H9 (cell line): ENCODE measurements around the gene TESPA1. TPM values are rescaled to one million over a fixed set of nuclear protein-coding genes. Genes with fewer than 3 reads are reported as not detected.

Experiments used
- DNase-seq: peaks from one replicate; pipeline ENCODE4 v3.0.0-alpha.2; 2017
- H2AFZ ChIP-seq: one replicate; pipeline ENCODE4 v1.6.1; 2013; ENCODE audit warnings: mild to moderate bottlenecking, low read length, control low read depth, moderate library complexity
- H2AK5ac ChIP-seq: 2 replicates; pipeline ENCODE4 v1.6.1; 2013; ENCODE audit warnings: low read length, control low read depth, mixed read lengths; ENCODE audit not compliant: insufficient read length
- H2BK120ac ChIP-seq: one replicate; pipeline ENCODE4 v1.6.1; 2013; ENCODE audit warnings: low read depth, mild to moderate bottlenecking, low read length, control low read depth, inconsistent platforms; ENCODE audit not compliant: poor library complexity, severe bottlenecking
- H2BK12ac ChIP-seq: 2 replicates; pipeline ENCODE4 v1.6.1; 2013; ENCODE audit warnings: low read length, control low read depth, mixed read lengths, low read depth; ENCODE audit not compliant: insufficient read length
- H2BK15ac ChIP-seq: 2 replicates; pipeline ENCODE4 v1.6.1; 2013; ENCODE audit warnings: low read depth, low read length, control low read depth
- H2BK20ac ChIP-seq: one replicate; pipeline ENCODE4 v1.6.1; 2013; ENCODE audit warnings: low read depth, mild to moderate bottlenecking, low read length, control low read depth, inconsistent platforms; ENCODE audit not compliant: poor library complexity, severe bottlenecking
- H2BK5ac ChIP-seq: 2 replicates; pipeline ENCODE4 v1.6.1; 2013; ENCODE audit warnings: low read length, control low read depth, mixed read lengths; ENCODE audit not compliant: insufficient read length
- H3K14ac ChIP-seq: 2 replicates; pipeline ENCODE4 v1.6.1; 2013; ENCODE audit warnings: low read length, control low read depth; ENCODE audit not compliant: insufficient read depth
- H3K18ac ChIP-seq: 2 replicates; pipeline ENCODE4 v1.6.1; 2013; ENCODE audit warnings: low read depth, mild to moderate bottlenecking, mixed read lengths, low read length, control low read depth; ENCODE audit not compliant: insufficient read length
- H3K23ac ChIP-seq: 2 replicates; pipeline ENCODE4 v1.6.1; 2013; ENCODE audit warnings: low read length, control low read depth, mixed read lengths, low read depth; ENCODE audit not compliant: insufficient read length
- H3K23me2 ChIP-seq: 2 replicates; pipeline ENCODE4 v1.6.1; 2013; ENCODE audit warnings: low read depth, mild to moderate bottlenecking, mixed read lengths, low read length, control low read depth; ENCODE audit not compliant: insufficient read length, poor library complexity, severe bottlenecking
- H3K27ac ChIP-seq: 2 replicates; pipeline ENCODE4 v1.5.1; 2013; ENCODE audit warnings: low read length, control low read depth, mixed read lengths, low read depth; ENCODE audit not compliant: insufficient read length
- H3K27me3 ChIP-seq: 2 replicates; pipeline ENCODE4 v1.6.1; 2013; ENCODE audit warnings: low read length, control low read depth, inconsistent platforms; ENCODE audit not compliant: insufficient read depth
- H3K4ac ChIP-seq: 2 replicates; pipeline ENCODE4 v1.6.1; 2013; ENCODE audit warnings: low read depth, mild to moderate bottlenecking, control low read depth, inconsistent platforms, low read length, moderate library complexity
- H3K4me1 ChIP-seq: 2 replicates; pipeline ENCODE4 v1.6.1; 2013; ENCODE audit warnings: low read length, control low read depth, inconsistent platforms; ENCODE audit not compliant: insufficient read depth
- H3K4me2 ChIP-seq: 2 replicates; pipeline ENCODE4 v1.6.1; 2013; ENCODE audit warnings: low read length, control low read depth, mixed read lengths; ENCODE audit not compliant: insufficient read length, insufficient read depth
- H3K56ac ChIP-seq: 2 replicates; pipeline ENCODE4 v1.6.1; 2013; ENCODE audit warnings: low read depth, mild to moderate bottlenecking, mixed read lengths, low read length, control low read depth; ENCODE audit not compliant: insufficient read length
- H3K79me1 ChIP-seq: 2 replicates; pipeline ENCODE4 v1.6.1; 2013; ENCODE audit warnings: low read depth, mild to moderate bottlenecking, moderate library complexity, low read length, control low read depth, inconsistent platforms; ENCODE audit not compliant: insufficient read depth, poor library complexity, severe bottlenecking
- H3K79me2 ChIP-seq: 2 replicates; pipeline ENCODE4 v1.6.1; 2013; ENCODE audit warnings: low read length, control low read depth, inconsistent platforms; ENCODE audit not compliant: insufficient read depth
- H3K9ac ChIP-seq: 2 replicates; pipeline ENCODE4 v1.6.1; 2013; ENCODE audit warnings: low read length, control low read depth, mixed read lengths; ENCODE audit not compliant: insufficient read length; ENCODE audit errors: extremely low read depth
- H3K9me3 ChIP-seq: one replicate; pipeline ENCODE4 v1.6.1; 2013; ENCODE audit warnings: low read depth, low read length, inconsistent platforms; ENCODE audit not compliant: control insufficient read depth
- H3T11ph ChIP-seq: one replicate; pipeline ENCODE4 v1.6.1; 2013; ENCODE audit warnings: mild to moderate bottlenecking, low read length, control low read depth, inconsistent platforms
- H4K20me1 ChIP-seq: one replicate; pipeline ENCODE4 v1.6.1; 2013; ENCODE audit not compliant: control insufficient read depth, insufficient read length, insufficient read depth
- H4K5ac ChIP-seq: 2 replicates; pipeline ENCODE4 v1.6.1; 2013; ENCODE audit warnings: low read depth, mild to moderate bottlenecking, mixed read lengths, low read length, control low read depth; ENCODE audit not compliant: insufficient read length
- H4K8ac ChIP-seq: replicated peaks from 2 replicates; pipeline ENCODE4 v1.6.1; 2013; ENCODE audit warnings: low read length, control low read depth, mixed read lengths, low read depth; ENCODE audit not compliant: insufficient read length
- H4K91ac ChIP-seq: 2 replicates; pipeline ENCODE4 v1.6.1; 2013; ENCODE audit warnings: low read depth, mild to moderate bottlenecking, moderate library complexity, mixed read lengths, low read length, control low read depth; ENCODE audit not compliant: insufficient read length
- H3K27ac Mint-ChIP-seq, 3 experiments: 2 replicates in 2 of 3; 3 replicates in 1 of 3; pipeline ENCODE4 v1.8.0; 2020 to 2021; ENCODE audit warnings: mixed read lengths in 3 of 3, mild to moderate bottlenecking in 1 of 3, moderate library complexity in 1 of 3
- H3K27me3 Mint-ChIP-seq: 2 replicates; pipeline ENCODE4 v1.8.0; 2021; ENCODE audit warnings: low read depth, mild to moderate bottlenecking, moderate library complexity, mixed read lengths
- H3K36me3 Mint-ChIP-seq, 3 experiments: 2 replicates in 2 of 3; 3 replicates in 1 of 3; pipeline ENCODE4 v1.8.0; 2020 to 2021; ENCODE audit warnings: low read depth in 3 of 3, mixed read lengths in 3 of 3; ENCODE audit not compliant: insufficient read depth in 1 of 3
- H3K4me1 Mint-ChIP-seq, 2 experiments: 2 replicates each; pipeline ENCODE4 v1.8.0; 2020; ENCODE audit warnings: mixed read lengths in 2 of 2
- H3K4me3 Mint-ChIP-seq, 2 experiments: 2 replicates in 1 of 2; 3 replicates in 1 of 2; pipeline ENCODE4 v1.8.0; 2020 to 2021; ENCODE audit warnings: mild to moderate bottlenecking in 2 of 2, mixed read lengths in 2 of 2, moderate library complexity in 1 of 2
- H3K9me3 Mint-ChIP-seq, 2 experiments: 2 replicates in 1 of 2; 3 replicates in 1 of 2; pipeline ENCODE4 v1.8.0; 2020; ENCODE audit warnings: mild to moderate bottlenecking in 2 of 2, mixed read lengths in 2 of 2, moderate library complexity in 1 of 2
- CTCF ChIP-seq: fragments of 200-600 bp; sonication (generic); conservative IDR thresholded peaks from 3 replicates; pipeline ENCODE4 v1.8.0; 2021; ENCODE audit warnings: antibody characterized with exemption, mild to moderate bottlenecking
- WGBS: extraction: QIAGEN DNeasy Blood & Tissue Kit; methylation state at CpG from one replicate; pipeline ENCODE4 v1.1.7; 2013; ENCODE audit warnings: missing lambda C conversion rate, low lambda C conversion rate, mixed read lengths; ENCODE audit not compliant: insufficient read length; ENCODE audit errors: extremely low coverage; 5-methylcytosine and 5-hydroxymethylcytosine counted together
- total RNA-seq: library from RNA; stranded (reverse); gene quantifications from 2 replicates; pipeline ENCODE4 v1.2.1, GENCODE V29; 2021

The TESPA1 gene
- total RNA-seq, 1 experiment from 2014 or later = not detected

- no CpG with 5 or more reads among the region's 4 CpGs for WGBS
- no peak overlapping the region for H3K4me3 Mint-ChIP-seq
- H3K9me3 Mint-ChIP-seq = no peaks in the 10 kb centered on the region; a peak in 1 of 5 replicates
Measured at GRCh38 chr12:54968181-54968730, 16.3 kb downstream of the TESPA1 start.

More at GRCh38 chr12:54968181-54968730, 16.3 kb downstream of the TESPA1 start:
- Histone ChIP-seq H2BK5ac (no peak overlapping the region), H3K23me2 (no peaks in the 10 kb centered on the region), H3K23ac (no peak overlapping the region), H2AK5ac (no peak overlapping the region), H2BK120ac (no peak overlapping the region), H4K8ac (no peak overlapping the region), H3T11ph (no peak overlapping the region), H4K91ac (no peak overlapping the region), H3K18ac (no peak overlapping the region), H2BK15ac (no peak overlapping the region), H2AFZ (no peak overlapping the region), H3K27ac (no peak overlapping the region), H2BK12ac (no peak overlapping the region), H3K79me1 (no peaks in the 10 kb centered on the region), H3K4me2 (no peak overlapping the region), H3K4ac (no peak overlapping the region), H3K4me1 (no peaks in the 10 kb centered on the region), H3K9ac (no peak overlapping the region), H2BK20ac (no peak overlapping the region), H3K9me3 (no peaks in the 10 kb centered on the region), H4K20me1 (no peaks in the 10 kb centered on the region), H3K27me3 (no peaks in the 10 kb centered on the region), H3K14ac (no peak overlapping the region), H4K5ac (no peak overlapping the region), H3K79me2 (no peaks in the 10 kb centered on the region), H3K56ac (no peak overlapping the region)
- no peak for DNase-seq
- H3K36me3 Mint-ChIP-seq = no peaks in the 10 kb centered on the region
- TF ChIP-seq CTCF = no peak
- H3K27me3 Mint-ChIP-seq = no peaks in the 10 kb centered on the region
- no peak overlapping the region for H3K27ac Mint-ChIP-seq
- no peaks in the 10 kb centered on the region for H3K4me1 Mint-ChIP-seq
